ENCODE data around the gene NRAP. TPM values are rescaled to one million over a fixed set of nuclear protein-coding genes. Genes with fewer than 3 reads are reported as not detected.

NRAP gene
- total RNA-seq, 1 experiment from 2014 or later, result not detected

- intact Hi-C loops (cut with micrococcal nuclease), result no loop called here
- POLR2A ChIA-PET, result no interaction called here
These were observed 108.1 kb downstream of the NRAP start for GRCh38 chr10:113555751-113556150.

DNA sequence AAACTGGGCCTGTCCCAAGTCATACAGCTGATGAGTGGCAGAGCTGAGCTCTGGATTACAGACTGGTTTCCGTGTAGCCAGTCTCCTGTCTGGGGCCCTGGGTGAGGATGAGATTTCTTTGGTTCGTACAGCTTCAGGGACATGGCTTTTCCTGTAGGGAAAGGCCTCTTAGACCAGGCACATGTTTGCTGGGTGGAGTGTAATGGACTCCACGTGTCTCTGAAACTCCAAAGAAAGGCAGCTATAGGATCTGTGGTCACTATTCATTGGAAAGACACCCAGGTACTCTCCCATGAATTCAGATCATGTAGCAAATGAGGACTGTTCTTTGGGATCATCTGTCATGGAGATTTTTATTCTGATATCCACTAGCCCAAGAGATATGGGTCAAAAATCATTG lies 108.6 kb downstream of the NRAP start:
- no peaks in the 10 kb centered on the region for H3K36me3 Mint-ChIP-seq (ENCODE audit: insufficient read depth, unreplicated experiment)
- TF ChIP-seq, protein P1, sequence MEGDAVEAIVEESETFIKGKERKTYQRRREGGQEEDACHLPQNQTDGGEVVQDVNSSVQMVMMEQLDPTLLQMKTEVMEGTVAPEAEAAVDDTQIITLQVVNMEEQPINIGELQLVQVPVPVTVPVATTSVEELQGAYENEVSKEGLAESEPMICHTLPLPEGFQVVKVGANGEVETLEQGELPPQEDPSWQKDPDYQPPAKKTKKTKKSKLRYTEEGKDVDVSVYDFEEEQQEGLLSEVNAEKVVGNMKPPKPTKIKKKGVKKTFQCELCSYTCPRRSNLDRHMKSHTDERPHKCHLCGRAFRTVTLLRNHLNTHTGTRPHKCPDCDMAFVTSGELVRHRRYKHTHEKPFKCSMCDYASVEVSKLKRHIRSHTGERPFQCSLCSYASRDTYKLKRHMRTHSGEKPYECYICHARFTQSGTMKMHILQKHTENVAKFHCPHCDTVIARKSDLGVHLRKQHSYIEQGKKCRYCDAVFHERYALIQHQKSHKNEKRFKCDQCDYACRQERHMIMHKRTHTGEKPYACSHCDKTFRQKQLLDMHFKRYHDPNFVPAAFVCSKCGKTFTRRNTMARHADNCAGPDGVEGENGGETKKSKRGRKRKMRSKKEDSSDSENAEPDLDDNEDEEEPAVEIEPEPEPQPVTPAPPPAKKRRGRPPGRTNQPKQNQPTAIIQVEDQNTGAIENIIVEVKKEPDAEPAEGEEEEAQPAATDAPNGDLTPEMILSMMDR (IDR thresholded peaks at IDR 0.05; ENCODE audit: unreplicated experiment), result no peak
- no peak overlapping the region for H3K4me3 Mint-ChIP-seq (ENCODE audit: unreplicated experiment)
- no TSS peak for BruUV-seq (replicated peaks)
- intact Hi-C loops (cut with micrococcal nuclease), result no loop called here
- ChIA-PET POLR2A (no interaction called here), CTCF (interaction anchor here (0.9 to 3.7 kb wide), 2 partner anchors 8 to 34 kb away, joined by 4 to 17 read pairs; no protein-coding TSS in a partner anchor)
- no peak overlapping the region for H3K27ac Mint-ChIP-seq (ENCODE audit: low read depth, unreplicated experiment)
- no peaks in the 10 kb centered on the region for H3K4me1 Mint-ChIP-seq (ENCODE audit: insufficient read depth, unreplicated experiment)
- peaks cover 35% of the 10 kb centered on the region for H3K27me3 Mint-ChIP-seq (ENCODE audit: insufficient read depth, unreplicated experiment)
- no peak for DNase-seq (ENCODE audit: unreplicated experiment)
- H3K9me3 Mint-ChIP-seq (ENCODE audit: unreplicated experiment), result no peaks in the 10 kb centered on the region

More at GRCh38 chr10:113555751-113556150, 108.1 kb downstream of the NRAP start:
- H3K27me3 Mint-ChIP-seq (ENCODE audit: insufficient read depth, unreplicated experiment), result peaks cover 35% of the 10 kb centered on the region
- H3K27ac Mint-ChIP-seq (ENCODE audit: low read depth, unreplicated experiment), result no peak overlapping the region
- BruUV-seq (replicated peaks), result no TSS peak
- no peaks in the 10 kb centered on the region for H3K4me1 Mint-ChIP-seq (ENCODE audit: insufficient read depth, unreplicated experiment)
- H3K36me3 Mint-ChIP-seq (ENCODE audit: insufficient read depth, unreplicated experiment), result no peaks in the 10 kb centered on the region
- no peak for DNase-seq (ENCODE audit: unreplicated experiment)
- CTCF ChIA-PET, result interaction anchor here (0.9 to 3.7 kb wide), 2 partner anchors 8 to 35 kb away, joined by 4 to 17 read pairs; no protein-coding TSS in a partner anchor
- H3K4me3 Mint-ChIP-seq (ENCODE audit: unreplicated experiment), result no peak overlapping the region
- TF ChIP-seq, protein P1 (IDR thresholded peaks at IDR 0.05; ENCODE audit: unreplicated experiment), result no peak
- no peaks in the 10 kb centered on the region for H3K9me3 Mint-ChIP-seq (ENCODE audit: unreplicated experiment)

DNA sequence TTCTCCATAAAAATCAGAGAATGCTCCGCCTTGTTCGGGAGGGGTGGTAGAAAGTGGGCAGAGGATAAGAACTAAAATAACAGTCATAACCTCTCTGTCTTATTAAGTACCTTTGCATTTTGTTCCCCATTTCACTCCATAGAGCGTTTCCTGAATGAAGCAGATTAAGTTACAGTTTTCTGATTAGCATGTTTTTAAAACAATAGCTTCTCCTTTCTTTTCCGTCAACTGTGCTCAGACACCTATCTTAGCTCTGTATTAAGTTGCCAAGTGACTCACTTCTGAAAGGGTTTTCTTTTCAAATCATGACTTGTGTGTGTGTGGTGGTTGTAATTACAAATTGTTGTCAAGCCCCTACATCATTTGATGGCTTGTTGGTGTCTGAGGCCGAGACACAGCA lies 109.6 kb downstream of the NRAP start:
- H3K27ac Mint-ChIP-seq (ENCODE audit: low read depth, unreplicated experiment), result no peak overlapping the region
- H3K9me3 Mint-ChIP-seq (ENCODE audit: unreplicated experiment), result no peaks in the 10 kb centered on the region
- H3K27me3 Mint-ChIP-seq (ENCODE audit: insufficient read depth, unreplicated experiment), result peaks cover 35% of the 10 kb centered on the region
- TF ChIP-seq, protein P1 (IDR thresholded peaks at IDR 0.05; ENCODE audit: unreplicated experiment), result no peak
- H3K4me3 Mint-ChIP-seq (ENCODE audit: unreplicated experiment), result no peak overlapping the region
- no TSS peak for BruUV-seq (replicated peaks)
- no peaks in the 10 kb centered on the region for H3K4me1 Mint-ChIP-seq (ENCODE audit: insufficient read depth, unreplicated experiment)
- no peak for DNase-seq (ENCODE audit: unreplicated experiment)
- intact Hi-C loops (cut with micrococcal nuclease), result no loop called here
- ChIA-PET CTCF (interaction anchor here (0.9 to 3.7 kb wide), 2 partner anchors 9 to 13 kb away, joined by 4 to 17 read pairs; no protein-coding TSS in a partner anchor), POLR2A (no interaction called here)
- H3K36me3 Mint-ChIP-seq (ENCODE audit: insufficient read depth, unreplicated experiment), result no peaks in the 10 kb centered on the region

DNA sequence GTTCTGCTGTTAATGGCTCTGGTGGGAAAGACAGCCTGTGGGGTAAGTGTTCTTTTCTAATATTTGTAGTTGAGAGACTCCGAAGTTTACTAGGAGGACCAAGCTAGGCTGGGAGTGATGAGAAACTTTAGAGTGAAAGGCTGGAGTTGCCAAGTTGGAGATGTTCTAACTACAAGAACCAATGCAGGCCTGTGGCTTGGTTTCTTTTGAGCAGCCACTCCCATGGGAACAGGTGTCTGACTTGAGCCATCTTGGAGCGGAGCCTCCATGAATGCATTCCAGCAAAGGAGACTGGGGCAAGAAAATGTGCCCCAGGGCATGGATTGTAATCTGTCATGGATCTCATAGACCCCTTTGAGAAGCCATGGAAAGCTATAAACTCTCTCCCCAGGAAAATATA lies 110.7 kb downstream of the NRAP start:
- Mint-ChIP-seq H3K27ac (ENCODE audit: low read depth, unreplicated experiment) (no peak overlapping the region), H3K27me3 (ENCODE audit: insufficient read depth, unreplicated experiment) (peaks cover 34% of the 10 kb centered on the region)
- POLR2A ChIA-PET, result interaction anchor here (0.6 kb wide), 1 partner anchor 983 kb away, joined by 5 read pairs; no protein-coding TSS in a partner anchor

More for the DNA sequence above, 110.7 kb downstream of the NRAP start:
- no peaks in the 10 kb centered on the region for H3K36me3 Mint-ChIP-seq (ENCODE audit: insufficient read depth, unreplicated experiment)
- TF ChIP-seq, protein P1 (IDR thresholded peaks at IDR 0.05; ENCODE audit: unreplicated experiment), result no peak
- BruUV-seq (replicated peaks), result no TSS peak
- H3K4me3 Mint-ChIP-seq (ENCODE audit: unreplicated experiment), result no peak overlapping the region
- DNase-seq (ENCODE audit: unreplicated experiment), result no peak
- H3K9me3 Mint-ChIP-seq (ENCODE audit: unreplicated experiment), result no peaks in the 10 kb centered on the region
- intact Hi-C loops (cut with micrococcal nuclease), result no loop called here
- CTCF ChIA-PET, result interaction anchor here (3.7 kb wide), 1 partner anchor 10 kb away, joined by 17 read pairs; no protein-coding TSS in a partner anchor
- H3K4me1 Mint-ChIP-seq (ENCODE audit: insufficient read depth, unreplicated experiment), result no peaks in the 10 kb centered on the region

Measured in MCF 10A (cell line).